Measurements from ENCODE around the gene TRPT1.

Gene TRPT1

GRCh38 chr11:64259533-64260067, 33.6 kb upstream of the TRPT1 start:
- POLR2A ChIA-PET (ENCODE audit: low non-redundant PET): no interaction called here
- peak overlapping the region; percentile 38 for H3K27ac ChIP-seq

DNA sequence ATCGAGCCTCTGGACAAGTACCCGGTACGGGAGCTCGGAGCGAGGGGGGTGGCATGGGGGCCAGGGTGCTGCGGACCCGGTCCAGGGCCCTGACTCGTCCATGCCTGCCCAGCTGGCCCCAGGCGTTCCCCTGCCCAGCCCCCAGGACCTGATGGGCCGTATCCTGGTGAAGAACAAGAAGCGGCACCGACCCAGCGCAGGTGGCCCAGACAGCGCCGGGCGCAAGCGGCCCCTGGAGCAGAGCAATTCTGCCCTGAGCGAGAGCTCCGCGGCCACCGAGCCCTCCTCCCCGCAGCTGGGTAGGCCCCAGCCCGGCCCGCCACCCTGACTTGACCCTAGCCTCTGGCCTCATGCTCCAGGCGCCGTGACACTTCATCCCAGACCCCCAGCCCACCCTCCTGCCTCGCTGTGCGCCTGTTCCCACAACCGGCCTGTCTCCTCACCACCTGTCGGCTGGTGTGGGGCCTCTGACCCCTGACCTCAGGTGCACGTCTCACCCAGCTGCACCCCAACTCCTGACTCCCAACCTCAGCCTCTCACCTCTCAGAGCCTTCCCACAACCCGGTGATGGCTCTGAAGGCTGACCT, 33.1 kb upstream of the TRPT1 start:
- TF ChIP-seq CTCF (conservative IDR thresholded peaks at IDR 0.05; ENCODE audit: low read depth): no peak
- POLR2A ChIA-PET (ENCODE audit: low non-redundant PET): no interaction called here
- no peak for DNase-seq (ENCODE audit: low spot score)
- CTCF ChIA-PET: interaction anchor here (0.6 to 1.3 kb wide), 3 partner anchors 9 to 484 kb away, joined by 3 read pairs; no protein-coding TSS in a partner anchor
- peak overlapping the region; percentile 38; the same call in 1 of the 2 replicates for H3K27ac ChIP-seq

More at GRCh38 chr11:64259533-64260067, 33.6 kb upstream of the TRPT1 start:
- DNase-seq (ENCODE audit: low spot score): no peak
- TF ChIP-seq CTCF (conservative IDR thresholded peaks at IDR 0.05; ENCODE audit: low read depth): no peak
- CTCF ChIA-PET: interaction anchor here (1.3 kb wide), 1 partner anchor 9 kb away, joined by 3 read pairs; no protein-coding TSS in a partner anchor

- POLR2A ChIA-PET (ENCODE audit: low non-redundant PET): interaction anchor here (0.5 kb wide), 1 partner anchor 89 kb away, joined by 3 read pairs; no protein-coding TSS in a partner anchor
Observed at GRCh38 chr11:64258356-64258755, 32.4 kb upstream of the TRPT1 start.

GRCh38 chr11:64256300-64256699, 30.3 kb upstream of the TRPT1 start:
- H3K27ac ChIP-seq: peak overlapping the region; percentile 98
- CTCF ChIA-PET: interaction anchor here (0.7 kb wide), 1 partner anchor 50 kb away, joined by 6 read pairs; no protein-coding TSS in a partner anchor
- no peak for DNase-seq (ENCODE audit: low spot score)
- no peak for TF ChIP-seq CTCF (conservative IDR thresholded peaks at IDR 0.05; ENCODE audit: low read depth)
- POLR2A ChIA-PET (ENCODE audit: low non-redundant PET): no interaction called here

More at GRCh38 chr11:64258356-64258755, 32.4 kb upstream of the TRPT1 start:
- CTCF ChIA-PET: interaction anchor here (1.3 kb wide), 1 partner anchor 10 kb away, joined by 3 read pairs; no protein-coding TSS in a partner anchor
- TF ChIP-seq CTCF (conservative IDR thresholded peaks at IDR 0.05; ENCODE audit: low read depth): no peak
- H3K27ac ChIP-seq: peak overlapping the region; percentile 98
- no peak for DNase-seq (ENCODE audit: low spot score)

DNA sequence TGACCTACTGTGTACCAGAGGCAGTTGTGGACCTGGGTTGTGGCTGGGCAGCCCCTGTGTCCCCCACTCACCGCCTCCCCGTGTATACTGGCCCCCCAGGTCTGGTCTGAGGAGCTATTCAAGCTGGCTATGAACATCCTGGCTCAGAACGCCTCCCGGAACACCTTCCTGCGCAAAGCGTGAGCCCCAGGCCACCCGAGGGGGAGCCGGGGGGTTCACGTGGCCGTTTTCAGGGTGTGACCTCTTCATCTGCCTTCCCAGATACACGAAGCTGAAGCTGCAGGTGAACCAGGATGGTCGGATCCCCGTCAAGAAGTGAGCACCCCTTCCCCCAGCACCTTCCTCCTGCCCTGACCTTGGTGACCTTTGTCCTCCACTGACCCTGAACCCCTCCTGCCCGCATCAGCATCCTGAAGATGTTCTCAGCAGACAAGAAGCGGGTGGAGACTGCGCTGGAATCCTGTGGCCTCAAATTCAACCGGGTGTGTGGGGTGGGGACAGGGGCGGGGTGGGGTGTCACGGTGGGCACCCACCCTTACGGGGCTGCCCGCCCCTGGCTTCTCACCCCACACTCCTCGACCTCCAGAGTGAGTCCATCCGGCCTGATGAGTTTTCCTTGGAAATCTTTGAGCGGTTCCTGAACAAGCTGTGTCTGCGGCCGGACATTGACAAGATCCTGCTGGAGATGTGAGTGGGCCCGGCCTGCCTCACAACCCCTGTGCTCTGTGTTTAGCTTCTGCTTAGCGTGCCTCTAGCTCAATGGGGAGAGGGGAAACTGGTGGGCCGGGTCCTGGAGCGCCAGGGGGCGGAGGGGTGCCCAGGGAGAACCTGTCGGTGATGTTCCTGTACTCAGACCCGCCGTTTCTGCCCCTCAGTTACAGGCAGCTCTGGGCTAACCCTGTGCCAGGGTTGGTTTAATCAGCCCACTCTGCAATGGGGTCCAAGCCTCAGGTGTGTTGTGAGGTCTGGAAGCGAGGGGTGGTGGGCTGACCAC, 29.4 kb upstream of the TRPT1 start:
- no peak for DNase-seq (ENCODE audit: low spot score)
- ChIA-PET CTCF (interaction anchor here (0.6 kb wide), 1 partner anchor 14 kb away, joined by 4 read pairs; the partner anchor contains the start of gene FKBP2), POLR2A (ENCODE audit: low non-redundant PET) (no interaction called here)
- peak overlapping the region; percentile 98 for H3K27ac ChIP-seq
- no peak for TF ChIP-seq CTCF (conservative IDR thresholded peaks at IDR 0.05; ENCODE audit: low read depth)

GRCh38 chr11:64254326-64254725, 28.3 kb upstream of the TRPT1 start:
- no peak for DNase-seq (ENCODE audit: low spot score)
- ChIA-PET POLR2A (ENCODE audit: low non-redundant PET) (no interaction called here), CTCF (no interaction called here)
- no peak for TF ChIP-seq CTCF (conservative IDR thresholded peaks at IDR 0.05; ENCODE audit: low read depth)
- H3K27ac ChIP-seq: peak overlapping the region; percentile 98

All from RWPE1 (cell line).